GM21737 (cell line): ENCODE results near the gene PDGFC.

ENCODE experiments used
- ATAC-seq: cut with Tn5 transposase; IDR thresholded peaks from one replicate; pipeline ENCODE4 v1.9.1; 2021; ENCODE audit warnings: mild to moderate bottlenecking, moderate library complexity; ENCODE audit not compliant: unreplicated experiment

PDGFC gene

DNA sequence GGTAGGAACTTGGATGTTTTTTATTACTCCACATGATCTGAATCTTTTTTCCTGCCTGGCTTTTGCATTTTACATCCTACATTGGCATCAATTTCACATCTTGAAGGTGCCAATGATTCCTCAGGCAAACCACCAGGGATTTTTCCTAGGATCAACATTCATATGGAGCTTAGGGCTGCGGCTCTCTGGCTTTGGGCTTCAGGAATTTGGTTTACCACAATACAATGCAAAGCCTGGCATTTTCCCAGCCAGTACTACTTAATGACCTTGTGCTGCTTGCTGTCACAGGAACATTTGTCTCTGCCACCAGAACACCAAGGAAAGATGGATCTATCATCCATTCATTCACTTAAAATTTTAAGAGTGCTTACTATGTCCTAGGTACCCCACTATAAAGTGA, 180.7 kb downstream of the PDGFC start:
- ATAC-seq, result no peak

DNA sequence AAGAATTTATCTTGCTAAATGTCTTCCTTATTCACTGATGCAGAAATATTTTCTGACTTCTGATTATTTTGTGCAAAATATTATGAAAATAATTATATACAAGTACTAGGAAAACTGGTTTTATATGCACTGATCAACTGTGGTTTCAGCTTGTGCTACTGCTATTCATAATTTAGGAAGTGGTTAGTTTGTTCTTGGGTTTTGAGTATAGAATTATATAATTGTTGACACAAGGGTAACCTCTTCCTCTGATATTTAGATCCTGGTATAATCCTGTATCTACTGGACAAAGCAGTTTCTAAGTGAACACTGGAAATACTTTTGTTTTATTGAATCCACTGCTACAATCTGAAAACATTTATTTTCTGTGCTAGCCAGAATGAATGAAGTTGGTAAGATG, 182.8 kb downstream of the PDGFC start:
- ATAC-seq, result no peak

DNA sequence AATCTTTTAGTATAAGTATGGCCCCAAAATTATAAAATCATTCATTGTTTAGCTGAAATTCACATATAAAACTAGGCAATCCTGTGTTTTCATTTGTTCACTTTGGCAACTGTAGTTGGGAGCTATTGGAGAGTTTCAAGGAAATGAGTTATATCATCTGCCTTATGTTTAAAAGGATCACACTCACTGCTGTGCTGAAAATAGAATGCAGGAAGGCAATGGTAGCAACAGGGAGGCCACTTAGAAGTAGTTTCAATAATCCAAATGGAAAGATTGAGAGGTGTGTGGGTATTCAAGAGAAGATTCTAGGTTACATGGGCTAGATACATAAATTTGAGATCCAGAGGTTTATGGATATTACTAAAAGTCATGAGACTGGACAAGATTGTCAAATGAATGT, 184.9 kb downstream of the PDGFC start:
- ATAC-seq, result no peak

DNA sequence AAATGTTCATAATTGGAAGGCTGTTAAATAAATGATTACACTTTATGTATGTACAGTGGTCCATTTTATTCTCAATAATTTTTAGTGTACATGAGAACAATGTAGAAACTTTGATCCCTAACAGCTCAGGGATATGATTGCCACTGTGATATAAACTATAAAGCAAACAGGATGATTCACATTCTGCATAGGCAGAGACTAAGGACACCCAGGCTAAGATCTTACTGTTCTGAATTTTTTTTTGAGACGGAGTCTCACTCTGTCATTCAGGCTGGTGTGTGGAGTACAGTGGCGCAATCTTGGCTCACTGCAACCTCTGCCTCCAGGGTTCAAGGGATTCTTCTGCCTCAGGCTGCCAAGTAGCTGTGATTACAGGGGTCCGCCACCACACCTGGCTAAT, 186.6 kb downstream of the PDGFC start:
- ATAC-seq, result no peak

DNA sequence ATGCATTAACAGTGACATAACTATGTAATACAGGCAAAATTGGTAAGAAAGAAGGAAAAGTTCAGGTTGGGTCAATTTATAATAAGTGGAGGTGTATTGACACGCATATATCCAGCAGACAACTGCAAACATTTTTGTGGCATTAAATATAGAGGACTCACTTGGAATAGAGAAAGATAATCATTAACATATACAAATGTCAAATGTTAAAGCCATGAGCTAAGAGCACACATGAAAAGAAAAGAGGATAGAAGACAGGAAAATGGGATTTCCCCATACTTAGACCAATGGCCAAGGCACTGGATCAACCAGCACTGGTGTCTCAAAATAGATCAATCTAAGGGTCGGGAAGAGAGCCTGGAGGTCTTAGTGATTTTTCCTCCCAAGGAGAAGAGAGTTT, 187.6 kb downstream of the PDGFC start:
- ATAC-seq, result no peak

DNA sequence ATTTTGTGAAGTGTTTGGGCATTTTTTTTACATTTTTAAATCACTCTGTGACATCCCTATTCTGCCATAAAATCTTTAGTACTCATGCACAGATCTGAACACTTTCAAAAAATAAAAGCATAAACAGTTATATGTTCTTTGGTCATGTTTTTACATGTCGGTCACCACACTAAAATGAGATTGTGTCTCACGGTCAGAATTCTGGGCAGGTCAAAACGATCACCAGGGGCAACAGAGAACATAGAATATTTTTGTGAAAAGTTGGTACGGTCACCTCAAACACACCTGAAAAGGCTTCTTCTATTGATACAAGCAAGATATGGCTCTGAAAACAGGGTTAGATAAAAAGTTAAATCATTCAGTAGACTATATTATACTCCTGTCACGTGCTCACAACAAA, 189.1 kb downstream of the PDGFC start:
- ATAC-seq, result no peak

DNA sequence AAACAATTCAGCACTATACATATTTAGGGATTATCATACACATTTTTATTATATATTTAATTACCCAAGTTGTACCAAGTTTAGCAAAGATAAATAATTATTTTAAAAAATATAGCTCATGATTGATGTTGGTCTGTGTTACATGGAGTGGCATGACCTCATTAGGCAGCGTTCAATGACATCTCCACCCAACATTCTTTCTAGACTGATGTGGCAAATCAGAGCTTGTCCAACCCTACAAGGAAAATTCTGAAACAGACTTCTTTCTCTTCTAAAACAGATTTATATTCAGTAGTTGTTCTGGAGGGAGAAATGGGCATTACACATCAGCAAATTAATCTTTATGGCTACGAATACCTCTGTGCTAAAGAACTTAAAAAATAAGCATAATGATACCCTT, 189.7 kb downstream of the PDGFC start:
- ATAC-seq, result no peak

DNA sequence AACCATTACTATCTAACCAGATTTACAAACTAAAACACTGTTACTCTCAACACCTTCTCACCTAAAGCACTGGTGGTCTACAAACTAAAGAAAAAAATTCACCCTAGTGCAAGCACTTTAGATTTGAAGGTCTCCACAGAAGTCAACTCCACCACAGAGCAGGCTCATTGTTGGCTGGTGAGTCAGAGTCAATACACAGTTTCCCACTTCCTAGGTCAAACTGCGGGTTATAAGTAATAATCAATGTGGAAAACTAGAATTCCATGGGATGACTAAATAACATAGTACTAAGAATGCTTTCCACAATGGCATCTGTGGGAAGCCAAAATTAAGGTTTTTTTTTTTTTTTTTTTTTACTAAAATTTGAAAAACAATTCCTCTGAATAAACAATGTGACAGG, 191.8 kb downstream of the PDGFC start:
- no peak for ATAC-seq

DNA sequence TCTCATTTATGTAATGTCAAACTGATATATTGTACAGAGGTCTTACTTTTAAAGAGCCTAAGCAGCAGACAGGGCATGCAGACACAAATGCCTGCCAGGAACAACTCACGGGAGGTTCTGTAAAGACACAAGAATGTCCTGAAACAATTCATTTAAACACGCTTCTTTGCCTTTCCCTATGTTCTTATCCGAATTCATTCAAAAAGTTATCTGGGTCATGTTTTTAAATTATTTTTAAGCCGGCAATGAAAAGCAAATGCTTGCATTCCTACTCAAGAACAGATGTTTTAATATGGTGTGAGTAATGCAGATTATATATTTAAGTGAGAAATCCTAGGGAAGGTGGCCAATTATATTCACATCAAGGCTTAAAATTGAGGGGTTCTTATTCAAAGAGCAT, 192.6 kb downstream of the PDGFC start:
- ATAC-seq, result no peak

DNA sequence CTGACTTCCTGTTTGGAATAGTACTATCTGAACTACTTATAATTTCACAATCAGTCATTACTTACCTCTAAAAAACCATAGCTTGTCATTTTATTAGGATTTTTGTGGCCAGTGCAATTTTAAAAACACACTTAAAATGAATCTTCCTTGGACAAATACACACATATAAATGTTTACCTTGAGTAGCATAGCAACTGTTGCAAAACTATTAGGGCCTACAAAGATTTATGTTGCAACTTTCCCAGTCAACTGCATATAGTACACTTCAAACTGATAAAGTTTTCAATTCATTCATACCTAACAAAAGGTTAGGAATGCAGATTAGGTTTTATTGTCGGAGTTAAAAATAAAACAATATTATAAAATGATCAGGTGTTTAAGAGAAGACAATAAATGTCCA, 193.0 kb downstream of the PDGFC start:
- ATAC-seq, result no peak

DNA sequence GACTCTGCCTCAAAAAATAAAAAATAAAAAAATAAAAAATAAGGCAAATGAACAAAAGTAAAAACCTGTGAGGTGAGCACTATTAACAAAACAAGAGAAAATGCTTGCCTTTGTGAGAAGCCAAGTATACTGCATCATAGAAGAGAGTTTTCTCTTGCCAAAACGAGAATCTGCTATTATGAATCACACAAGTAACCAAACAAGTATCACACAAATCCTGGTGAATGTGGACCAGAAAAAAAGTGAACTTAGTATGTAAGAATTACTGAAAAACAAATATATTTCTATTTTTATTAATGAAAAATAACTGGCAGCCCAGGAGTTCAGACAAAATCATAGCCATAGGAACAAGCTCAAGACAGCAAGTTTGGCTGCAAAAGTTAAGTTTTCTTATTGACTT, 193.5 kb downstream of the PDGFC start:
- no peak for ATAC-seq

DNA sequence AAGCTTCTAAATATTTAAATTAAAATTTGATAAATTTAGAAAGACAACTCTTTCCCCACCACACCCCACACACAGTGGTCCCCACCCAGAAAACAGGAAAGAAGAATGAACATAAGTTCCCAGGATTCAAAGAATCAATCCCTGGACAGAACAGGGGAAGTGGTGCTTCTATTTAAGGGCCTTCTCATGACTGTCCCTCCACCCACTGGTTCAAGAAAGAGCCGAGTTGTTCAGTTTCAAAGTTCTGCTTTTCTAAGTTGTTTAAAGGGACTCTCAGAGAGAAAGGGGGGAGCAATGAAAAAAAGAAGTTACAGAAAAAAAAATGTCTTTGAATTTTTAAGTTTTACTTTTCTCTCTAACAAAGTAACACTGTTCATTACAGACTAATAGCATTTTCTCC, 195.8 kb downstream of the PDGFC start:
- no peak for ATAC-seq

DNA sequence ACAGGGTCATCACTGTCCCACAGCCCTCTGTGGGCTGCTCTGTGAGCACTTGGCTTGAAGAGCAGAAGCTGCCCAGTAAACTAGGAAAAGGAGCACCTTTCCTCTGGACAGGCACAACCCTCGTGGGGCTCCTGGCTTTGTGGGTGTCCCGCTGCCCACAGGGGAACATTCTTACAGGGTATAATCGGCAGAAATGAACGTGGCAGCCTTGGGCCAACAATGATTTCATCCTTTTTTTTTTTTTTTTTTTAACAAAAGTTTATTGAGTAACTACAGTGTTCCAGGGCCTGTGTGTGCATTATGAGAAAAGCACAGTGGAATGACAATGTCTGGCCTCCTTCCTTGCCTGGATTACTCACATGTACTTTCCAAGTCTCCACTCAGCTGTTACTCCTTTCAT, 197.2 kb downstream of the PDGFC start:
- ATAC-seq, result no peak

DNA sequence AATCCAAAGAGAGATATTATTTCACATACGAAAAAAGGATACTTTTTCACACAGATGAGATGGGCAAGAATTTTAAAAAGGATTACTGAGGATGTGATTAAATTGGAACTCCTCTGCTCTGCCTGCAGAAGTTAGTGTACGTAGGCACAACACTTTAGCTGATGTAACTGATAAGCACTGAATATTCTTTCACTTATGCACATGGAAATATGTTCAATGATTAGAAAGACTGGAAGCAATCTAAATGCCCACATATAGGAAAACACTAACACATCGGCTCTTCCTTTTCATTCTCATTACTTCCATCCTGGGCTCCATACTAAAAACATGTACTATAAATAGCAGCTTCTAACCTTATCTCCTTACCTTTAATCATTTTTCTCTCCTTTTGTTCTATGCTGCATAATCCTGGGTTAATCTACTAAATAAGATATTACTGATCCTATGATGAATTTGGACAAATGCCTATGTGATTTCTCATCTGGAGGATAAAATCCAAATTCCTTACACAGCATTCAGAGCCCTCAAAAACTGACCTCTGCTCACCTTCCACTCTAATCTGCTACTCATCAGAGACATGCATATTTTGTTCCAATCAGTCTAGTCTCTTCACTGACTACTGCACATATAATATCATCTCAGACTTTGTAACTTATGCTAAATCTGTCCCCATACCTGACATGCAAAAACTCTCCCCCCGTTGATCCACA, 197.8 kb downstream of the PDGFC start:
- no peak for ATAC-seq

DNA sequence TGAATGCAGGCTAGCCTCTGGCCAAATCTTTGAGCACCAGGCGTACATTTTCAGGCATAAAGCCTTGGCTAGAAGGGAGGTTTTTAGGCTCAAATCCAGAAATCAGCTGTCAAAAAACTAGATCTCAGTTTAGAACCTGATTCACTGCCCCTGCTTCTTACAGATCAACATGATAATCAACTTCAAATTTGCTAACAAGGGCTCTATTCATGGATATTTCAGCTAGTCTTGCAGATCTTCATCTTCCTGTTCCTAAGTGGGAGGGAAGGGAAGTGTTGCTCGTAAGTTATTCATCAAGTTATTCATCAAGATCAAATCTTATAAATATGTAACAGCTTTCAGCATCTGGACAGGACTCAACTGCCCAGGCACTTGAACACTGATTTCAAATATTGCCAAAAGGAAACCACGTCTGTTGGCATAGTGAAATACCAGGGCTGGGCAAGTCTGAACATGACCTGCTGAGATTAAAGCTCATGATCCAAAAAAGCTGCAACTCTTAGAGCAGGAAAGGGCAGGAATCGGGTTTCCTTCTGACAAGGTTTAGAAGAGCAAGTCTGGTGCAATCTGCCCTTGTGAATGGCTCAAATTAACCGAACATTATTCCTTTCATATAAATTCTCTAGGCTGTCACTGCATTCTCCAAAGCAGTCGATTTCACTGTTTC, 200.3 kb downstream of the PDGFC start:
- ATAC-seq, result no peak

DNA sequence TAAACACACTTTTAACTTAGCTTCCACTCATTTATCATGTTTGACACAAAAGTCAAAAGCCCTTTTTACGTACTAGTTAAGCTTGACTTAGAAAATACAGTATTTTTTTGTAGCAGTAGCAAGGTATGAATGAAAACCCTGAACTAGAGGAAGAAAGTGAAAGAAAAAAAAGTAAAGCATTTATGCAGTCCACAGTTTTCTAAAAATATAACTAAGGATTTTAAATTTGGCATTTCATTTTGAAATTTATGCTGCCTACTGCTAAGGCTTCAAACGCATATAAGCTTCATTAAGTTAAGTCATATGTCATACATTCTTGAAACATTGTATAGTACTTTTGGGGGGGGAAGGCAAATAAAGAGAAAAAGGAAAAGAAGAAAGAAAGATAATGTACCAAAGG, 201.5 kb downstream of the PDGFC start:
- ATAC-seq, result no peak

DNA sequence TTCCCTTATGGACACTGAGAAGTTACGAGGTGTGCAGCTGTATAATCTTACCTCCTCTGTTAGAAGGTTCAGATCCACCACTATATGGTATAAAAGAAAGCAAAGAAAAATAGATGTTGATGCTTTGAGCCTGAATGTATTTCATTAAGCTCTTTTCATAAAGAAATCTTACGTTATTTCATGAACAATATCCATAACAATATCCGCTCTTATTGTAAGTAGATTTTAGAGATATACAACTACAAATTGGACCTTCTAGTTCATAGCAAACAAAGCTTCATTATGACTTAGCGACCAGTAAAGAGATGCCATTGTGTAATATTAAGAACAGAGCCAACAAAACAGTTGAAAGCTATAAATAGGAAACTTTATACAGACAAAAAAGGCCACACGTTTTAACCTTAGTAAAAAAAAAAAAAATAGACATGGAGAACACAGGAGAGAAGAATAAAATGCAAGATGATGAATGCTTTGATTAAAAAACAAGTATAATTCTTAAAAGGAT, 203.6 kb downstream of the PDGFC start:
- no peak for ATAC-seq

DNA sequence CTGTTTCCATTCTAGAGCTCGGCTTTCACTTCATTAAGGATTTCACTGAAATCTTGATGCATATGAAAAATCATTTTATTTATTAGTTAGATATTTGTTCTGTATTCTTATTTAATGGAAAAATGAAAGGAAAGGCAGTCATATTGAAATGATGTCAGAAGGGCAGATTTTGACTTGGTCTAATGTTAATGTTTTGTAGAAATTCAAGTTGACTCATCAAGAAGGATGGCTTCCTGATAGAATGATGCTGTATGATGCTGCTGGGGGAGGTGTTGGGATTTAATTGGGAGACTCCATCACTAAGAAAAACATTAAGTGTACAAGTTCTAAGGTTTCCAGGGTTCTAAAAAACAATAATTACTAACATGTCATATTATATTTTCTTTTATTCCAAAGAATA, 204.8 kb downstream of the PDGFC start:
- no peak for ATAC-seq

DNA sequence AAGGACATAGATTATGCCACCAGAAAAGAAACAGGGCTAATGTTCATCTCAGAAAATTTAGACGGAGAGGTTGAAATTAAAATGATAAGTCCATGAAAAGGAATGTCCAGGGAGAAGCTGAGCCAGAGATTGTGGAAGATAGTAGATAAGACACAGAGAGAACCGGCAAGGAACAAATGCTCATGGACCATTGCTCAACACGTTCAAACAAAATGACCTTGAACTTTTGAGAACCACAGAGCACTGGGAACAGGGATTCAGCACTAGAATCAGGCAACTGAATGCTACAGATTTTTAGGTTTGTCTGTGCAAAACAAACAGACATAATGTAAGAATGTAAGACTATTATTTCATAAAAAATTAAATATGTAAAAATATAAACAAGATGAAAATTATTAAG, 206.3 kb downstream of the PDGFC start:
- ATAC-seq, result no peak

DNA sequence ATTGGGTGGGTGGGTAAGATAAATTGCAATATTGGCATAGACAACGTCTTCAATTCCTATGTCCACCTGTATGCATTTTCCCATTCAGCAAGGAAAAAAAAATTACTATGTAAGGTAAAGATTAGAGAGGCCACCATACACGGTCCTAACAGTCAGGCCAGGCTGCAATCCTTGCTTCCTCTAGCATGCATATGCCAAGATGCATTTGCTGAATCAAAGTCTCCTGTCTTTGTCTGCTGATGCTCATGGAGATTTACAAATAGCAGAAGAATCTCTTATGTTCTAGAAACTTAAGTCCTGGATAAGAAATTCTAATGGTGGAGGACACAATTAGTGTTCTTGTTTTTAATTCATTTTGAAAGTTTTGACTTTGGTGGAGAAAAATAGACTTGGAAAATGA, 206.8 kb downstream of the PDGFC start:
- ATAC-seq, result no peak

DNA sequence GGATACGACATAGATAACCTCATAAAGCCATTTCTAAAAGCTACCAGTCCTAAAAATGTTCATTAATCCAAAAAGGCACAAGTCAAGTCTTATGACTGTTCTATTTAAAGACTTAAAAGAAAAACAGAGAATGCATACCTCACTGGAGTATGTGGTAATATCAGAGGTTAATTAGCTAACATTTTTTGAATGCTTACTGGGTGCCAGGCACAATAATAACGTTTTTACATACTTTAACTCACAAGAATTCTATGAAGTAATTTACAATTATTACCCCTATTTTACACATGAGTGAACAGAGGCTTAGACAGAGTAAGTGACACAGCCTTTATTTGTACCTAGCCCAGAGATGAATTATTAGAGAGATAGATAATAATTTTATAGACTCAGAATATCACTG, 207.5 kb downstream of the PDGFC start:
- ATAC-seq, result no peak

DNA sequence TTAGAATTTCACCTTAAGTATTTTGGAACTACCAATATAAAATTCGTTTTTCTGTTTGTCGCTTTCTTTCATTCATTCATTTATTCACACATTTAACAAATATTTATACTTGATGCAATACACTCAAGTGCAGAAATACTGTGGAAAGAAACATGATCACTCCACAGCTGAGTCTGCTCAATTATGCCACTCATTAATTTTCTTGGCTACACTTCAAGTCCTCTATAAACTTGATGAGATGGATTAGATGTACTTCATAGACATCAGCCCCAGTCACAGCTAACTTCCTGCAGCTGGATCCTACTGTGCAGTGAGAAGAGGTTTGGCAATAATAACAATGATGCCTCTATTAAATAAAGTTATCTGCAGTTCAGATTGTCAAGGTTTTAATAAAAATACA, 208.1 kb downstream of the PDGFC start:
- ATAC-seq, result no peak

DNA sequence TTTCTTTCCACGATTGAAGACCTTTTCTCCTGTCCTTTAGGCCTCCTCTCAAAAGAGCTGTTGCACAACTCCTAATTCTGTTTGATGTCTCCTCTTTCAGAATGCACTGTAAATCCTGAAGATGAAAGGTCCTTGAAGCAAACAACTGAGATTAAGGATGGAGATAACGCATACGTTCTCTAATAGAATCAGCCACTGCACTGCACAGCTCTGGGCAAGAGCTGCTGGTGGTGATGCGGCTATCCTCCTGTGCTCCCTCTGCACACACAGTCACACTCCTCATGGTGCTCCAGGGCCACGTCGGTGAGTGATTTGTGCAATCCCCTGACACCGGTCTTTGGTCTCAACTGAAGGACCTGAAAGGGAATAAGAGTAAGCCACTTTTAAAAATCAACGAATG, 208.7 kb downstream of the PDGFC start:
- no peak for ATAC-seq
